ENCODE data around the gene OR6Y1.

Gene OR6Y1

DNA sequence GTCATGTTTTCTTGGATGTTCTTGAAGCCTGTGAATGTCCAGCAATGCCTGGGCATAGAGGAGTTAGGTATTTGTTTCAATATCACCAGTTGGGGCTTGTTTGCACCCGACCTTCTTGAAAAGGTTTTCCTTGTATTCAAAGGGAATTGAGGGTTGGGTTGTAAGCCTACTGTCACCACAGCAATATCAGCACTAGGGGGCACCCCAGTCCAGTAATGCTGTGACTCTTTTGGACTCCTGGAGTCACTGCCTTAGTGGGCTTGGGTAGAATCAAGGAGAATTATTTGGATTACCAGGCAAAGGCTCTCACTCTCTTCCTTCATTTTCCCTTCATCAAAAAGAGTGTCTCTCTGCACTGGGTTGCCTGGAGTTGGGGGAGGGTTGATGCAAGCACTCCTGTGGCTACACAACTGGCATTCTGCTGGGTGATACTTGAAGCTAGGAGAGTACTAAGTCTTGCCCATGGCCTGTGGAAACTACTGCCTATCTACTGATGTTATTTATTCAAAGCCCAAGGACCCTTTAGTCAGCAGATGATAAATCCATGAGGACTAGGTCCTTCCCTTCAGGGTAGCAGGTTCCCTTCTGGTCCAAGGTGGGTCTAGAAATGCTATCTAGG is 47.7 kb downstream of the OR6Y1 start:
- DNase-seq (ENCODE audit: low read depth), result peak; percentile 28

DNA sequence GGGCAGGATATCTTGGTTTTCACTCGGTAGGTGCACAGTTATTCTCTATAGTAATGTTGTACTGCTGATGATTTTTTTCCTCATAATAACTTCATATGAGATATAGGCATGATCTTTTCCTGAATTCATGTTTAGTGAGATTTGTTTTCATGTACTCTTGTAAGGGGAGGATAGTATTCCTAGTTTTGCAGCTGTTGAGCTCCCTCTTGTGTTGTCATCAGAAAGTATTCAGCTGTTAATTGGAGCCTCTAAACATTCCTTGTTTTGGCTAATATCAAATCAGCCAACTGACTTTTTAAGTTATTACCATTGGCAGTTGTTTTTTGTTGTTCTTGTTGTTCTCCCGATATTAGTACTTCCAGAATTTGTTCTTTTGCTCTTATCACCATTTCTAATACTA is 57.8 kb downstream of the OR6Y1 start:
- DNase-seq (ENCODE audit: low read depth), result no peak

DNA sequence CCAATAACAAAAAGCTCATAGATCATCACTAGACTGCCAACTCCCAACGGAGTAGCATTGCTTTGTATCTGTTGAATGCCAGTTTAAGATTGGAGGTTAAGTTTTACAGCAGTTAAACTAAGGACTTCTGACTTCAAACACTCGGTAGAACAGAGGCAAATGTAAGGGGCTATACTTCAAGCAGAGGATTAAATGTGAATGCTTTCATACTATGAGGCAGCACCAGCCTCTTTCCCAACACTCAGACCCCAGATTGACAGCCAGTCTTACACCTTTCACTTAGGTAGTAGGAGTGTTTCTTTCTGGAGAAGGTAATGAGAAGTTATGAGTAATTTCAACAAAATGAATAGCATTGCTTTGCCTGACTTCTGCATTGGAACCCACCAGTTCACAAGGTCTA is 59.4 kb downstream of the OR6Y1 start:
- no peak for DNase-seq (ENCODE audit: low read depth)
